Transverse colon (tissue), 4 donors: Measurements from ENCODE around the gene GDNF. TPM values are rescaled to one million over a fixed set of nuclear protein-coding genes. Genes with fewer than 3 reads are reported as not detected.

ENCODE experiments used
- DNase-seq: peaks from one replicate; pipeline ENCODE4 v3.0.0-alpha.2; 2019
- H3K27ac ChIP-seq, 4 donors: fragments of 200-600 bp; sonication (generic); 2 replicates each; pipeline ENCODE4 v1.5.1; 2016 to 2018; ENCODE audit warnings: inconsistent platforms in 4 of 4
- H3K27me3 ChIP-seq: fragments of 200-600 bp; sonication (generic); 2 replicates; pipeline ENCODE4 v1.5.1; 2017; ENCODE audit warnings: inconsistent platforms
- H3K36me3 ChIP-seq, 4 donors: fragments of 200-600 bp; sonication (generic); 2 replicates each; pipeline ENCODE4 v1.5.1; 2017 to 2019; ENCODE audit warnings: inconsistent platforms in 4 of 4
- H3K4me1 ChIP-seq, 4 donors: fragments of 200-600 bp; sonication (generic); 2 replicates each; pipeline ENCODE4 v1.5.1; 2017 to 2020; ENCODE audit warnings: inconsistent platforms in 4 of 4
- H3K4me3 ChIP-seq, 4 donors: fragments of 200-600 bp; sonication (generic); 1 replicate in 1 of 4; 2 replicates in 3 of 4; pipeline versions ENCODE4 v1.5.1 to v1.6.1; 2017 to 2019; ENCODE audit warnings: inconsistent platforms in 4 of 4
- H3K9me3 ChIP-seq, 2 donors: fragments of 200-600 bp; sonication (generic); 2 replicates each; pipeline ENCODE4 v1.5.1; 2017 to 2019; ENCODE audit warnings: inconsistent platforms in 2 of 2
- EP300 ChIP-seq: sonication (generic); formaldehyde crosslinking; IDR thresholded peaks from one replicate; pipeline ENCODE4 v1.6.1; 2017; ENCODE audit warnings: antibody characterized with exemption, low read depth
- POLR2A ChIP-seq: fragments of 450-650 bp; IDR thresholded peaks from one replicate; pipeline ENCODE4 v1.6.1; 2016; ENCODE audit warnings: antibody characterized with exemption, mild to moderate bottlenecking, moderate library complexity
- POLR2AphosphoS5 ChIP-seq, 3 donors: sonication (generic); formaldehyde crosslinking; IDR thresholded peaks; one replicate each; pipeline ENCODE4 v1.6.1; 2016; ENCODE audit warnings: antibody characterized with exemption in 3 of 3
- WGBS, 2 donors: methylation state at CpG; one replicate each; pipeline ENCODE4 v1.1.5; 2018; ENCODE audit warnings: low coverage in 1 of 2; 5-methylcytosine and 5-hydroxymethylcytosine counted together
- in situ Hi-C, 4 donors: fragments of 200-750 bp; cut with MboI; loops; one replicate each; pipeline versions ENCODE4 v1.15.0 to v1.15.1; 2017; ENCODE audit warnings: low sequenced_read_pairs in 3 of 4, low pct_ligation_motif_present in 1 of 4, low pct_unique_long_range_greater_than_20kb in 1 of 4
- intact Hi-C: fragments of 100-400 bp; cut with DNase I; formaldehyde crosslinking; loops from one replicate; pipeline ENCODE4 v1.15.1; 2023; ENCODE audit warnings: low total_unique reads
- total RNA-seq, 4 donors: library from RNA; depleted of rRNA; stranded (reverse); fragments of >200 nt; gene quantifications; one replicate each; pipeline ENCODE4 v1.1.0, GENCODE V29; 2016
- TF ChIP-seq, protein P1 (sequence below), 5 experiments: fragments of 200-600 bp in 3 of 5; fragments of 450-650 bp in 2 of 5; sonication (generic) in 3 of 5; IDR thresholded peaks; 1 replicate in 2 of 5; 2 replicates in 3 of 5; pipeline ENCODE4 v1.5.1; 2016 to 2017; ENCODE audit warnings: antibody characterized with exemption in 5 of 5, inconsistent platforms in 3 of 5, mild to moderate bottlenecking in 2 of 5, moderate library complexity in 1 of 5

The GDNF gene
- total RNA-seq, 4 donors from 2014 or later = 0.80 to 2.4 (median 1.8) TPM

- H3K27ac ChIP-seq = peak overlapping the region; percentile 86 to 93 (median 86)
- peaks cover 4 to 39% (median 8%) of the 10 kb centered on the region in 4 donors for H3K4me1 ChIP-seq
- 64 to 67% methylated on average over 5 to 19 of the region's 19 CpGs for WGBS, 2 donors
- no peaks in the 10 kb centered on the region for H3K36me3 ChIP-seq
- in situ Hi-C loops (loop anchor here in 1 of 4 donors (10.0 kb wide), 1 partner anchor 359 kb away; no protein-coding TSS in a partner anchor), intact Hi-C loops (loop anchor here (5.0 kb wide), 2 partner anchors 58 to 168 kb away; no protein-coding TSS in a partner anchor)
- TF ChIP-seq POLR2AphosphoS5 (IDR thresholded peaks at IDR 0.05) (peak in 2 of 3 donors; percentile 24 to 28), EP300 (no peak)
- peaks cover 78% of the 10 kb centered on the region for H3K27me3 ChIP-seq
- DNase-seq = no peak
- no peaks in the 10 kb centered on the region for H3K9me3 ChIP-seq
- peak overlapping the region in 3 of 4 donors; percentile 14 to 60 (median 49) for H3K4me3 ChIP-seq
These were observed 4.4 kb downstream of the GDNF start for GRCh38 chr5:37835380-37835973.

GRCh38 chr5:37834542-37835379 is 5.1 kb downstream of the GDNF start:
- in situ Hi-C loops = loop anchor here in 1 of 4 donors (10.0 kb wide), 1 partner anchor 360 kb away; no protein-coding TSS in a partner anchor
- intact Hi-C loops = loop anchor here (5.0 kb wide), 2 partner anchors 57 to 167 kb away; no protein-coding TSS in a partner anchor
- no peak for DNase-seq
- Histone ChIP-seq H3K4me3 (peak overlapping the region; percentile 14 to 60 (median 36)), H3K4me1 (peaks cover 4 to 33% (median 6%) of the 10 kb centered on the region in 4 donors), H3K27me3 (peaks cover 71% of the 10 kb centered on the region), H3K9me3 (no peaks in the 10 kb centered on the region), H3K36me3 (no peaks in the 10 kb centered on the region), H3K27ac (peak overlapping the region; percentile 86 to 93 (median 86))
- WGBS, 2 donors = 25% methylated on average over 57 of the region's 64 CpGs; no CpG with 5 or more reads in 1 of the 2 donors
- TF ChIP-seq, protein P1, sequence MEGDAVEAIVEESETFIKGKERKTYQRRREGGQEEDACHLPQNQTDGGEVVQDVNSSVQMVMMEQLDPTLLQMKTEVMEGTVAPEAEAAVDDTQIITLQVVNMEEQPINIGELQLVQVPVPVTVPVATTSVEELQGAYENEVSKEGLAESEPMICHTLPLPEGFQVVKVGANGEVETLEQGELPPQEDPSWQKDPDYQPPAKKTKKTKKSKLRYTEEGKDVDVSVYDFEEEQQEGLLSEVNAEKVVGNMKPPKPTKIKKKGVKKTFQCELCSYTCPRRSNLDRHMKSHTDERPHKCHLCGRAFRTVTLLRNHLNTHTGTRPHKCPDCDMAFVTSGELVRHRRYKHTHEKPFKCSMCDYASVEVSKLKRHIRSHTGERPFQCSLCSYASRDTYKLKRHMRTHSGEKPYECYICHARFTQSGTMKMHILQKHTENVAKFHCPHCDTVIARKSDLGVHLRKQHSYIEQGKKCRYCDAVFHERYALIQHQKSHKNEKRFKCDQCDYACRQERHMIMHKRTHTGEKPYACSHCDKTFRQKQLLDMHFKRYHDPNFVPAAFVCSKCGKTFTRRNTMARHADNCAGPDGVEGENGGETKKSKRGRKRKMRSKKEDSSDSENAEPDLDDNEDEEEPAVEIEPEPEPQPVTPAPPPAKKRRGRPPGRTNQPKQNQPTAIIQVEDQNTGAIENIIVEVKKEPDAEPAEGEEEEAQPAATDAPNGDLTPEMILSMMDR (IDR thresholded peaks at IDR 0.05) = no peak
- TF ChIP-seq POLR2A (no peak), POLR2AphosphoS5 (IDR thresholded peaks at IDR 0.05) (no peak)

DNA sequence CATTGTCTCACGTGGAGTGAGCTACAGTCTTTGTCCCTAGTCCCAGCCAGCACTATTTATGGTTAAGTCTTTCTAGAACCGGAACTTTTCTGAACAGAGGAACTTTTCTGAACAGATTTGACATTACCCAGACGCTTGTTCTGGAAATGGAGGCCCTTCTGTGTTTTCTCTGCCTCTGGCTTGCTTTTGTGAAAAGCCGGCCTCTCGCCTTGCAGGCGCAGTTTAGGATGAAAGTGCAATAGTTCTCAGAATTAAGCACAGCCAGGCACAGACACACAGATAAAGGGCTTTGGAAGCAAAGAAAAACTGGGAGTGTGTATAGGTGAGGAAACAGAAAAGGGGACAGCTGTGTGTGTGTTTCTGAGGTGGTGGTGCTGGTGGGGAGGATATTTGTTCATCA is 5.9 kb downstream of the GDNF start:
- intact Hi-C loops (no loop called here), in situ Hi-C loops (loop anchor here in 1 of 4 donors (10.0 kb wide), 1 partner anchor 361 kb away; no protein-coding TSS in a partner anchor)
- H3K36me3 ChIP-seq = no peaks in the 10 kb centered on the region
- H3K27me3 ChIP-seq = peaks cover 63% of the 10 kb centered on the region
- TF ChIP-seq POLR2AphosphoS5 (IDR thresholded peaks at IDR 0.05) (peak; percentile 29 to 75 (median 49)), EP300 (no peak), POLR2A (no peak)
- TF ChIP-seq, protein P1 (IDR thresholded peaks at IDR 0.05) = no peak
- 32 to 59% methylated on average over 6 of the region's 6 CpGs for WGBS, 2 donors
- H3K4me3 ChIP-seq = peak overlapping the region in 2 of 4 donors; percentile 49 to 60
- H3K4me1 ChIP-seq = peaks cover 4 to 33% (median 6%) of the 10 kb centered on the region in 4 donors
- H3K27ac ChIP-seq = peak overlapping the region; percentile 86 to 93 (median 86)
- H3K9me3 ChIP-seq = no peaks in the 10 kb centered on the region
- no peak for DNase-seq

DNA sequence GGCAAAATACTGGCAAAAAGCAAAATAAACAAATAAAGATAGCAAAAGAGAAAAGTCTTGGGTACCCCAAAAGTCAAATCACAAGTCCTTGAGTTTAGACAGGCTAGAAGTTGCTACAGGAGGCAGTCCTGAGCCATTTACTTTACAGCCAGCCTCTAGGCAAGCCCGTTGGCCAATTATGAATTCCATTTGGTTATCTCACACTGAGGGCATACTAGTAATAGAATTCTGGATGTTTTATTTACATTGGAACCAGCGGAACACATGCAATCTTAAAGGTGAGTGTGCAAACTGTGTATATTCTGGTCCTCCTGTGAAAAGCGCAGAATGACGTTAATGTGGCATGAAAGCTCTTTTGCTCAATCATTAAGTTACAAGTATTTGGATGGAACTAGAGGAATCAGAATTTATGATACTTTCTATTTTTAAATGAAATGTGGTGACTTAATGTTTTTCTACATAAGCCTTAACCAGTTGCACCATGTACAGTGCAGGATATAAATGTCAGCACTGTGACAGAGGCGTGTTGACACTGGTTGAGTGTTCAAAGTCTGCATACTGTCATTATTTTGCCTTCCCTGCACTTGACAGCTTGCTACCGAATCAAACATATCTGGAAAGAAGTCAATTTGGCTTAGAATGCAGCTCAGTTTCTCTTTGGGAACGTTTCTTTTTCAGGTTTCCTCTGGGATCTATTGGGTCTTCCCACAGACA is 7.9 kb downstream of the GDNF start:
- intact Hi-C loops (no loop called here), in situ Hi-C loops (loop anchor here in 1 of 4 donors (10.0 kb wide), 1 partner anchor 363 kb away; no protein-coding TSS in a partner anchor)
- Histone ChIP-seq H3K4me1 (peaks cover 4 to 21% (median 6%) of the 10 kb centered on the region in 4 donors), H3K4me3 (no peak overlapping the region), H3K36me3 (no peaks in the 10 kb centered on the region), H3K27ac (peak overlapping the region in 2 of 4 donors; percentile 86 to 93), H3K27me3 (peaks cover 43% of the 10 kb centered on the region), H3K9me3 (no peaks in the 10 kb centered on the region)
- TF ChIP-seq EP300 = no peak
- TF ChIP-seq POLR2A = no peak
- TF ChIP-seq, protein P1 (IDR thresholded peaks at IDR 0.05) = no peak
- no peak for TF ChIP-seq POLR2AphosphoS5 (IDR thresholded peaks at IDR 0.05)
- DNase-seq = no peak
- WGBS, 2 donors = 45 to 52% methylated on average over 6 to 7 of the region's 7 CpGs
